Measurements from ENCODE around the gene LURAP1L. TPM values are rescaled to one million over a fixed set of nuclear protein-coding genes. Genes with fewer than 3 reads are reported as not detected.

Gene LURAP1L
- total and polyA plus RNA-seq, 2 of the 4 experiments (the other 2 are of a cell fraction) = 6.1 to 10.6 TPM

GRCh38 chr9:12785260-12785770 lies 10.5 kb downstream of the LURAP1L start:
- dilution Hi-C loops (cut with HindIII; ENCODE audit: low sequenced_read_pairs, unreplicated experiment) = no loop called here
- H3K14ac ChIP-seq (replicated peaks; ENCODE audit: low read depth, low read length) = peak overlapping the region; percentile 86
- BruUV-seq (replicated peaks) = no TSS peak
- H3K9me3 ChIP-seq (ENCODE audit: control insufficient read depth, insufficient read depth, low read length) = no peaks in the 10 kb centered on the region
- peak overlapping the region; percentile 49 for H3K23ac ChIP-seq (ENCODE audit: low read depth, low read length)
- peak overlapping the region; percentile 63 for H2AK9ac ChIP-seq (replicated peaks; ENCODE audit: low read depth, low read length, poor library complexity)
- peak overlapping the region; percentile 72 for H4K5ac ChIP-seq (ENCODE audit: low read depth, low read length)
- peak overlapping the region; percentile 74 for H4K91ac ChIP-seq (ENCODE audit: insufficient read depth, low read depth, low read length)
- 0 out of 2 replicates have a peak overlapping the region, but pooled peaks have one; percentile 23 for H3K9ac ChIP-seq (ENCODE audit: low read depth, low read length)
- ChIA-PET CTCF (interaction anchor here (0.8 to 1.4 kb wide), 2 partner anchors 10 to 28 kb away, joined by 3 to 4 read pairs; no protein-coding TSS in a partner anchor), POLR2A (ENCODE audit: unreplicated experiment) (no interaction called here)
- TF ChIP-seq RCOR1 (IDR thresholded peaks at IDR 0.05; ENCODE audit: insufficient replicate concordance, low read length) (no peak), FOS (IDR thresholded peaks at IDR 0.05; ENCODE audit: low read depth, low read length) (no peak), NFE2L2 (IDR thresholded peaks at IDR 0.05; ENCODE audit: low read depth, low read length) (no peak), CHD1 (IDR thresholded peaks at IDR 0.05; ENCODE audit: low read depth, low read length) (no peak), USF2 (IDR thresholded peaks at IDR 0.05; ENCODE audit: low read depth, low read length) (no peak), POLR2A (IDR thresholded peaks at IDR 0.05; ENCODE audit: low read depth, low read length) (no peak), BHLHE40 (IDR thresholded peaks at IDR 0.05; ENCODE audit: low read depth, low read length) (no peak), MAZ (IDR thresholded peaks at IDR 0.05; ENCODE audit: borderline replicate concordance, low read depth, low read length) (no peak), MXI1 (IDR thresholded peaks at IDR 0.05; ENCODE audit: borderline replicate concordance, low read depth, low read length) (no peak), SMC3 (IDR thresholded peaks at IDR 0.05; ENCODE audit: low read depth, low read length) (no peak), MAFK (IDR thresholded peaks at IDR 0.05; ENCODE audit: low read depth, low read length) (no peak), CEBPB (IDR thresholded peaks at IDR 0.05; ENCODE audit: low read depth, low read length) (no peak), RFX5 (IDR thresholded peaks at IDR 0.05; ENCODE audit: low read depth, low read length) (no peak), RAD21 (IDR thresholded peaks at IDR 0.05; ENCODE audit: low read length) (no peak)
- TF ChIP-seq, protein P1, sequence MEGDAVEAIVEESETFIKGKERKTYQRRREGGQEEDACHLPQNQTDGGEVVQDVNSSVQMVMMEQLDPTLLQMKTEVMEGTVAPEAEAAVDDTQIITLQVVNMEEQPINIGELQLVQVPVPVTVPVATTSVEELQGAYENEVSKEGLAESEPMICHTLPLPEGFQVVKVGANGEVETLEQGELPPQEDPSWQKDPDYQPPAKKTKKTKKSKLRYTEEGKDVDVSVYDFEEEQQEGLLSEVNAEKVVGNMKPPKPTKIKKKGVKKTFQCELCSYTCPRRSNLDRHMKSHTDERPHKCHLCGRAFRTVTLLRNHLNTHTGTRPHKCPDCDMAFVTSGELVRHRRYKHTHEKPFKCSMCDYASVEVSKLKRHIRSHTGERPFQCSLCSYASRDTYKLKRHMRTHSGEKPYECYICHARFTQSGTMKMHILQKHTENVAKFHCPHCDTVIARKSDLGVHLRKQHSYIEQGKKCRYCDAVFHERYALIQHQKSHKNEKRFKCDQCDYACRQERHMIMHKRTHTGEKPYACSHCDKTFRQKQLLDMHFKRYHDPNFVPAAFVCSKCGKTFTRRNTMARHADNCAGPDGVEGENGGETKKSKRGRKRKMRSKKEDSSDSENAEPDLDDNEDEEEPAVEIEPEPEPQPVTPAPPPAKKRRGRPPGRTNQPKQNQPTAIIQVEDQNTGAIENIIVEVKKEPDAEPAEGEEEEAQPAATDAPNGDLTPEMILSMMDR (conservative IDR thresholded peaks at IDR 0.05; ENCODE audit: low read depth, low read length) = no peak
- TF ChIP-seq, protein P2, sequence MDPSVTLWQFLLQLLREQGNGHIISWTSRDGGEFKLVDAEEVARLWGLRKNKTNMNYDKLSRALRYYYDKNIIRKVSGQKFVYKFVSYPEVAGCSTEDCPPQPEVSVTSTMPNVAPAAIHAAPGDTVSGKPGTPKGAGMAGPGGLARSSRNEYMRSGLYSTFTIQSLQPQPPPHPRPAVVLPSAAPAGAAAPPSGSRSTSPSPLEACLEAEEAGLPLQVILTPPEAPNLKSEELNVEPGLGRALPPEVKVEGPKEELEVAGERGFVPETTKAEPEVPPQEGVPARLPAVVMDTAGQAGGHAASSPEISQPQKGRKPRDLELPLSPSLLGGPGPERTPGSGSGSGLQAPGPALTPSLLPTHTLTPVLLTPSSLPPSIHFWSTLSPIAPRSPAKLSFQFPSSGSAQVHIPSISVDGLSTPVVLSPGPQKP (IDR thresholded peaks at IDR 0.05; ENCODE audit: borderline replicate concordance, low read depth, low read length) = no peak
- intact Hi-C loops (cut with micrococcal nuclease) = no loop called here
- H3K56ac ChIP-seq (ENCODE audit: extremely low read depth, insufficient read depth, low read length) = peak overlapping the region; percentile 24; the same call in 1 of the 2 replicates
- H3K4me2 ChIP-seq (ENCODE audit: low read depth, low read length) = peak overlapping the region; percentile 42
- H3K18ac ChIP-seq (ENCODE audit: low read depth, low read length) = peak overlapping the region; percentile 74
- H2BK5ac ChIP-seq (ENCODE audit: low read depth, low read length, poor library complexity, severe bottlenecking) = peak overlapping the region; percentile 94
- H4K20me1 ChIP-seq (ENCODE audit: insufficient read depth, low read length) = no peaks in the 10 kb centered on the region
- no peaks in the 10 kb centered on the region for H3K27me3 ChIP-seq (ENCODE audit: control insufficient read depth, insufficient read depth, low read length)
- no peak overlapping the region for H3K4me3 ChIP-seq (ENCODE audit: insufficient read depth, low read depth, low read length)
- WGBS, 2 experiments (ENCODE audit: extremely low coverage in 2 of 2, insufficient read length in 1 of 2) = no CpG with 5 or more reads among the region's 2 CpGs
- peak overlapping the region; percentile 80; the same call in 1 of the 2 replicates for H2AK5ac ChIP-seq (ENCODE audit: low read depth, low read length)
- H3K79me1 ChIP-seq (ENCODE audit: low read depth in 1 of 2, low read length in 2 of 2) = peaks cover 10 to 12% of the 10 kb centered on the region in 2 experiments; a peak in 3 of 4 replicates
- peak overlapping the region; percentile 75 for H3K27ac ChIP-seq (ENCODE audit: insufficient read depth, low read length)
- H3K36me3 ChIP-seq (ENCODE audit: control insufficient read depth, insufficient read depth, low read length) = no peaks in the 10 kb centered on the region
- peak overlapping the region; percentile 91 for H2BK120ac ChIP-seq (ENCODE audit: low read depth, low read length)
- peaks cover 9% of the 10 kb centered on the region; the same call in 1 of the 2 replicates for H3K9me1 ChIP-seq (ENCODE audit: insufficient read depth, low read length)
- DNase-seq (peak; percentile 55), ATAC-seq (ENCODE audit: low read depth) (peak; percentile 48)
- peak overlapping the region; percentile 78 for H2BK20ac ChIP-seq (ENCODE audit: low read depth, low read length)
- peaks cover 11% of the 10 kb centered on the region for H3K4me1 ChIP-seq (ENCODE audit: control insufficient read depth, insufficient read depth, low read length)
- peak overlapping the region; percentile 73 for H2AFZ ChIP-seq (replicated peaks; ENCODE audit: low read length, poor library complexity)
- peak overlapping the region; percentile 89 for H3K4ac ChIP-seq (ENCODE audit: low read depth, low read length)
- in situ Hi-C loops (cut with MboI; ENCODE audit: low sequenced_read_pairs) = no loop called here
- peak overlapping the region; percentile 91; the same call in 2 of the 3 replicates for H2BK15ac ChIP-seq (ENCODE audit: low read depth, low read length)
- peak overlapping the region; percentile 9 to 76; a peak in 2 of 4 replicates for H4K8ac ChIP-seq (ENCODE audit: low read depth in 2 of 2, low read length in 2 of 2)

All from IMR-90 (cell line).